NCI-H524 (cell line): ENCODE measurements around the gene LHFPL6.
A peak's percentile ranks its signal among the peaks of the same experiment; 100 is the strongest.

Source experiments
- DNase-seq, 2 experiments: peaks; one replicate each; lab custom pipeline; 2025; lab: John Stamatoyannopoulos, UW

Gene LHFPL6

DNA sequence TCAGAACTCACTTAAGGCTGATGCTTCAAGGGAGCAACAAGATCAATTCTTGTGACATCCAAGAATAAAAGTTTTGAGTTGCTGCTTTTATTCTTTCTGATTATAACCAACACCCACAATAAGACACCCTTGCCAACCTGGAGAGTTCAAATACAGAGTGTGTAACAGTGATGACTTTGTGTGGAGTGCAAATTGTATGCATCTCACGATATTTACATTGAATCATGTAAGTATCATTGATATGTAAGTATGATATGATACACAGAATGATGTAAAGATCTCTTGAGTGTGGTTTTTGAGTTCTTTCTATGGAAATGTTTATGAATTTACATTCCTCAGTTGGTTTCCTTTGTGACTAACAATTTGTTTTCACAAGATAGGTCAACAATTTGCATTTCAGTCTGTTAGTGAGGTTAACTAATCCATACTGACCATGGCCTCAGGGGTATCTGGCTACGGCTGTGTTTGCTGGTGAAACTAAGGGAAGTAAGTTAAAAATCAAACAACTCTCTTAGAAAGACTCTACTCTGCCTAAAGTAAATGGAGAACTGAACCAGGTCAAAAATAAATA lies 12.4 kb downstream of the LHFPL6 start:
- DNase-seq, result no peak

DNA sequence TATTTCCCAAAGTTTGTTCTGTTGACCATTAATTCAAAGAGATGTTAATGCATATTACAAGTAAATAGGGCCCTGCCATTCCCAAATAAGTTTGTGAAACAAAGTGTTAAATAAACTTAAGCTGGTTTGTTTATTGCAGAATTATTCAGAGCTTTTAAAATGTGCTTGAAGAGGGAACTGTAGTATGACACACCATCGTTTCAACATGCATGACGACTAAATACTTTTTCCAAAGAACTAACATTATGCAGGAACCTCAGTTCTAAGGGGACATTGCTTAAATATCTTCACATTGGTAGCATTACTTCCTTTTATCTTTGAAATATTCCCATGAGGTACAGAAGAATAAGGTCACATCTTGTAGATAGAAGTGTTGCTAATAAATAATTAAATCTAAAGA lies 14.6 kb downstream of the LHFPL6 start:
- no peak for DNase-seq

DNA sequence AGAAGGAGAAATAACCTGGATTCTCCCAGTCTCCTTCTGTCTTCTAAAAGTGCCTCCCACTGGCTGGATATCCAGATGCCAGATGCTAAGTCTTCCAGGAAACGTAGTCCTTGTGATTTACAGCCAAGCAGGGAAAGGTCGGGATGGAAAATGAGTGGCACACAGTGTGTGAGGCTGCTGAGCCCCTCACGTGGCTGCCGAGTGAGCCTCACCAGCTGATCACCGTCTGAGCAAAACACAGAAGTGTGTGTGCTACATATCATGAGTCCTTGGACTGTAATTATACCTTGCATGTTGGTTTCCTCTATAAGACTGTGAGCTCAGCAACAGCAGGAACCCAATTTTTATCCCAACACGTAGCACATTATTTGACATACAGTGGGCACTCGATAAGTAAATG lies 15.1 kb downstream of the LHFPL6 start:
- peak in 1 of 2 experiments; percentile 32 for DNase-seq

DNA sequence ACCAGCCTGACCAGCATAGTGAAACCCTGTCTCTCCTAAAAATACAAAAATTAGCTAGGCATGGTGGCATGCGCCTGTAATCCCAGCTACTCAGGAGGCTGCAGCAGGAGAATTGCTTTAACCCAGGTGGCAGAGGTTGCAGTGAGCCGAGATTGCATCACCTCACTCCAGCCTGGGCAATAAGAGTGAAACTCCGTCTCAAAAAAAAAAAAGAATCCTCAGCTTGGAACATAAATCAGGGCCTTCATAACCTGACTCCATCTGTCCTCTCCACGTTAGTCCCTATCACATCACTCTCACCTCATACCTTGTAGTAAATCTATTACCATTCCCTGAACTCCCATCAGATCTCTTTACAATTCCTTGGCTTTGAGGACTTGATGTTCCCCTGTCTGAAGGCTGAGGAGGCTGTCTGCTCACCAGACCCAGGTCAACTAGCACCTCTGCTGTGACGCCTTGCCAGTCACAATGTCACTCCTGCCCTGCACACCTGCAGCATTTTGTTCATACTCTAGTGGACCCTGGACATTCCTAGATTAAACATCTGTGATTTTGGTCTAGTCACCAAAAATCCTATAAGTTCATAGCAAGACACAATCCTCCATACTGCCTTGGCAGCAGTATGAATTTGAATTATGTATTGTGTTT lies 15.9 kb downstream of the LHFPL6 start:
- no peak for DNase-seq

DNA sequence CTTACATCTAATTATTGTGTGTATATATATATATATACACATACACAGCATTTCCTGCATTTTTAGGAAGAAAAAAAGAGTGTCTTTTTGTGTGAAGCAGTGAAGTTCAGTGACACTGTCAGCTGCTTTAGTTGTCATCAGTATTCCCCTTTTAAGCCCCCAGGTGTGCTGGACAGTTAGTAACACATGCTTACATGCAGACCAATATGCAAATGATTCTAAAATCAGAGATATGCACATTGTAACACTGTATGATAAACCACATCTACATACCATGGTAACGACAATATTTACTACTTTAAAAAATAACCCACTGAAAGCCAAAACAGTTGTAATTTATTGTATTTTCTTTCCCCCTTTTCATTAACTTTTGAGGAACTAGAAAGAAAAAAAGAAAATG lies 16.8 kb downstream of the LHFPL6 start:
- no peak for DNase-seq

DNA sequence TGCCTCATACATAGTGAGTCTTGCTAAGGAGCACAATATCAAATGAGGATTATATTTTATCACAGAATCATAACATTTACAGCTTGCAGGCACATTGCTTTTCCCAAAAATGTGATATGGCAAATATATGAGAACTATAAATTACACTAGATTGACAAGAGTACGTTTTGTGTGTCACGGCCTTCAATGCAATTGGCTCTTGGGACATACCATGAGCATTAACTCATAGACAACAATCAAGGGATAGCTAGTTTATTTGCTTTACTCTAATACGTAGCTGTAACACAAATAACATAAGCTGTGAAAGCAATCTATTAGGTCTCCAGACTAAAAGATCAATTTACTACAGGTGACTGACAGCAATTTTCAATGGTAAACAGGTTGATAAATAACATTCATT lies 17.8 kb downstream of the LHFPL6 start:
- no peak for DNase-seq

DNA sequence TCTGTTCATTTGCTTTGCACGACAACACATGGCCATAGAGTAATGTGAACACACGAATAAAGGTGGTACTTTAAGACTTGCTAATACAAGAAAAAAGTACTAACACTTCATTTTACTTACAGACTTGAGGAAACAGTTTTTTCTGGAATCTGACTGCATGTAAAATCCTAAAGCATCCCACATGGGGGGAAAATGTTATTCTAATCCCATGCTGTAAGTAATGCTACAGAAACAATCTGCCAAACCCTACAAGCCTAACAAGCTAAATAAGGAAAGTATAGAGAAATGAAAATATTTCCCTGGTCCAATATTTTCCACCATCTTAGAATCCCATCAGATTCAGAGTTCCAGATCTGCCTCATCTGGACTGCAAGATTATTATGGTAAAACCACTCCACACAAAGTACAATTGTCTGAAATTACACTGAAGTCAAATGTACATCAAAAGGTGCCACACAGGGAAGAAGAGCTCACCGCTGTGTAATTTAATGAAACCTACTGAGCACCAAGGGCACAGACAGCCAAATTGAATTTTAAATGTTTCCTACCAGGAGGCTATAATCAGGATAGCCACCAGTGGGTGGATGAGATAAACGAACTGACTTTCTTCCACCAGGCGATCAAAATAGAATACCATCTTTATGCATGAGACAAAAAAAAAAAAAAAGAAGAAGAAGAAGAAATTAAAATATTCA lies 22.0 kb downstream of the LHFPL6 start:
- no peak for DNase-seq

DNA sequence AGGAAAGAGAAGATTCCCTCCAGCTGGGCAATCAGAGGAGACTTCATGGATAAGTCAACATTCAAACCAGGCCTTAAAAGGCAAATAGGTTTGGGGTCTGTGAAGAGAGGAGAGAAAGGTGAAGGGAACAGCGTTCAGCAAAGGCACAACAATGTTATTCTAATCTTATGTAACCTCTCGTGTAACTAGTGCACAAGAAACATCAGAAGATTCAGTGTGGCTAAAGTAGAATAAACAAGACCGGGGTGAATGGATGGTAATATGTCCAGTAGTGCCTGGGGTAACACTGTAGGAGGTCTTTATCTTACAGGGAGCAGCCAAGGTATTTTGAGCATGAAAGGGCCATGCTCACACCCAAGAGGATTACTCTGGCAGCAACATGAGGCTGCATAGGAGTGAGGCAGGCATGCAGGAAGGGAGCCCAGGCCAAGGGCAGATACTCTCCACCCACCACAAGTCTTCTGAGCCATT lies 24.1 kb downstream of the LHFPL6 start:
- no peak for DNase-seq

DNA sequence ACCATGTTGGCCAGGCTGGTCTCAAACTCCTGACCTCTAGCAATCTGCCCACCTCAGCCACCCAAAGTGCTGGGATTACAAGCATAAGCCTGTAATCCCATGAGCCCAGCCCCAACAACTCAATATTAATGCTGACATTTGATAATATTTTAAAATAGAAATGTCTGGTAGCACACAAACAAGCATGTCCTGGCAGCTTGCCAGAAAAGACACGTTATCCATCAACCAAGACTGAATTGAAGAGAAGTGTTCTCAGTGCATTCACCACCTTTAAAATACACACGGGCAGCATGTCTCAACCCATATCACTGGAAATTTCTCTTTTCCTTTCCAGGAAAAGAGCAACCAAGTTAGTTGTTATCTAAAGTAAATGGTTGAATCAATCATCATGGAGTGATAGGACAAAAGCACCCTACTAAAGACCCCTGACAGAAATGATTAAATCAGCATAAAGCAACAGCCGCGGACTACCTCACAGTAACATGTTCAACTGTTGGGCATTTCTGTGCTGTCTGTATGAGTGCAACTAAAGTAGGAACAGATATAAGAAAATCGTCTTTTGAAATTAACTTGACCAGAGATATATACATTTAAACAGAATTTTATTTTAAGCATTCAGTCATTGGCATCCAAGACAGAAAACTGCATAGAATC lies 25.0 kb downstream of the LHFPL6 start:
- peak in 1 of 2 experiments; percentile 12 for DNase-seq

DNA sequence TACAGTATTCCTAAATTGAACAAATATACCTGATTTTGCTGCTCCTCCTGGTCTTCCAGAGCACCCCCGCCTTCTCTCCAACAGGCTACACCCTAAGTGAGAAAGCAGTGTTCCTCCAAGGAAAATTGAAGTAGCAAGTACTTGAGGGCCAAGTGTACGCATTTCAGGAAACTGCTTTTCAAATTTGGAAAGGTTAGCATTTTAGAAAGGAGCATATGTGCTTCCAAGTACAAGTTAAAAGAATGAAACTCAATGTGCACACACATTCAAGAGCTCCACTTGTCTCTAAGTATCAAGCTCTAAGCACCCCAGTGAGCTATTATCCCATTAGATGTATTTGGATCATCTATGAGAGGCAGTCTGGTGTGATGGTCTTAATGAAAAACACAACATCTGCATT lies 25.8 kb downstream of the LHFPL6 start:
- DNase-seq, result peak in 1 of 2 experiments; percentile 49

DNA sequence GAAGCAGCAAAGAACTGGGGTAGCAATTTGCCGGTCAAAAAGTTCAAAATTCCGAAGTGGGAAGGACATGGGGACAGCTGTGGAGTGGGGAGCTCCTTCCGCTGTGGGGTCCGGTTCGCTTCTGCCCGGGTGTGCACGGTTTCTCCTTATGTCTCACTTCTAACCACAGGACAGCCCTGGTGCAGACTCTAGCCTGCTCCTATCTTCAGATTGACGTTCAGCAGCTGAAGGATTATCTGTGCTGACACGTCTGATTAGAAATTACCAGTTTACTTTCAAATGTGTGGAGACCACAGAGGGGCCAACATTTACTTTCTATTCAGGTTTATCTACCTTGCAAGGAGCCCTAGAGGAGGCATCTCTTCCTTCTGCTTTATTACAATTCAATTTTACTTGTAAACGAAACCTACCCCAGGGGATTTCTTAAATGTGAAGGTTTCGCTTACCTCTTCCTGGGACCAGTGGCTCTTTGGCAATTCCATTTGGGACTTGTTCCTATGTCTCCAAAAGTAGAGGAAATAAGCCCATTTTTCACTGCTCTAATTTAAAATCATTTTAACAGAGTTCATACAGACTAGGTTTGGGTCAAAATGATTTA lies 27.3 kb downstream of the LHFPL6 start:
- DNase-seq, result no peak

DNA sequence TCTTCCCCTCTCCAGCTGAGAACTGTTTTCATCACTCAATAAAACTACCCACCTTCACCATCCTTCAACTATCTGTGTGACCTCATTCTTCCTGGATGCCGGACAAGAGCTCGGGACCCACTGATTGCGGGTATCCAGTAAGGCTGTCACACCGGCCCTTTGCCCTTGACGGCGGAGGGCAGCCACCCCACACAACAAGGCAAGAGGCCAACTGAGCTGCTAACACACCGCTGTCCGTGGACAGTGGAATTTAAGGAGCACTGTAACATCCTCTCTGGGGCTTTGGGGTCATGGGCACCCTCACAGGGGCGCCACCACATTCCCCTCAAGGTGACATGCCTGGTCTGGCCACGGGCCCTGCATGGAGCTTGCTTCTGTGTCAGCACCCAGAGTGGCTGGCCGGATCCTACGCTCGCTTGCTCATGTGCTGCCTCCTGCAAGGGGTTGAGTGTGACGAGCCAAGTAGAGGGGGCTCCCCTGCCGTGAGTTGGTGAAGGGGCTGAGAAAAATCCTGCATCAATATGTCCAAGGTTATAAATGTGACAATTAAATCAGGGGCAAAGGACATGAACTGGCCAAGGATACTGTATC lies 31.4 kb downstream of the LHFPL6 start:
- DNase-seq, result no peak

DNA sequence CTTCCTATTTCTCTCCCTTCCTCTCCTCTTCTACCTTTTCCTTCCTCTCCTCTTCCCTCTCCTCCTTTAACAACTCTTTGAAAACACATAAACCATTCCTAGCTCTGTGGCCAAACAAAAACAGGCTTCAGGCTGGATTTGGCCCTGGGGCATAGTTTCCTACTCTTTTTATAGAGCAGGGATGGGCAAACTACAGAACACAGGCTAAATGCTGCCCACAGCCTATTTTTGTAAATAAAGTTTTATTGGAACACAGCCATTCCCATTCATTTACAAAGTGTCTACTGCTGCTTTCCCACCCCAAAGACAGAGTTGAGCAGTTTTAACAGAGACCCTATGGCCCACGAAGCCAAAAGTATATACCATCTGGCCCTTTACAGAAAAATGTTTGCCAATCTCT lies 35.4 kb downstream of the LHFPL6 start:
- DNase-seq, result no peak

DNA sequence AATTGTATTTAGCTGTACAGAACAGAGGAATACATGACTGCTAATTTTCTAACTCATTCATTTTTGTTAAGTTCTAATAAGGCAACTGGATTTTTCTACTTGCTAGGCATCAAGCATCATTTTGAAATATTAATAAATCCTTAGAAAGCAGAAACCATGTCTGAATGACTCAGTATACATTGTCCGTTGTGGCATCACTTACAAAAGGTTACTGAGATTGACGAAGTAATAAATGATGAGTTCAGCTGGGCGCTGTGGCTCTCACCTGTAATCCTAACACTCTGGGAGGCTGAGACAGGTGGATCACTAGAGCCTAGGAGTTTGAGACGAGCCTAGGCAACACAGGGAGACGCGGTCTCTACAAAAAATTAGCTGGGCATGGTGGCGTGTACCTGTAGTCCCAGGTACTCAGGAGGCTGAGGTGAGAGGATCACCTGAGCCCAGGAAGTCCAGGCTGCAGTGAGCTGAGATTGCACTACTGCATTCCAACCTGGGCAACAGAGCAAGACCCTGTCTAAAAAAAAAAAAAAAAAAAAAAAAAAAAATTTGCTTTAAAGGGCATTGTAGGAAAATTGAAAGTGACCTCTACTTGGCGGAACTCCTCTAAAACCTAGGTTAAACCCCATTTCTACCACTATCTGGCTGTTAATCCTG lies 36.6 kb downstream of the LHFPL6 start:
- no peak for DNase-seq

DNA sequence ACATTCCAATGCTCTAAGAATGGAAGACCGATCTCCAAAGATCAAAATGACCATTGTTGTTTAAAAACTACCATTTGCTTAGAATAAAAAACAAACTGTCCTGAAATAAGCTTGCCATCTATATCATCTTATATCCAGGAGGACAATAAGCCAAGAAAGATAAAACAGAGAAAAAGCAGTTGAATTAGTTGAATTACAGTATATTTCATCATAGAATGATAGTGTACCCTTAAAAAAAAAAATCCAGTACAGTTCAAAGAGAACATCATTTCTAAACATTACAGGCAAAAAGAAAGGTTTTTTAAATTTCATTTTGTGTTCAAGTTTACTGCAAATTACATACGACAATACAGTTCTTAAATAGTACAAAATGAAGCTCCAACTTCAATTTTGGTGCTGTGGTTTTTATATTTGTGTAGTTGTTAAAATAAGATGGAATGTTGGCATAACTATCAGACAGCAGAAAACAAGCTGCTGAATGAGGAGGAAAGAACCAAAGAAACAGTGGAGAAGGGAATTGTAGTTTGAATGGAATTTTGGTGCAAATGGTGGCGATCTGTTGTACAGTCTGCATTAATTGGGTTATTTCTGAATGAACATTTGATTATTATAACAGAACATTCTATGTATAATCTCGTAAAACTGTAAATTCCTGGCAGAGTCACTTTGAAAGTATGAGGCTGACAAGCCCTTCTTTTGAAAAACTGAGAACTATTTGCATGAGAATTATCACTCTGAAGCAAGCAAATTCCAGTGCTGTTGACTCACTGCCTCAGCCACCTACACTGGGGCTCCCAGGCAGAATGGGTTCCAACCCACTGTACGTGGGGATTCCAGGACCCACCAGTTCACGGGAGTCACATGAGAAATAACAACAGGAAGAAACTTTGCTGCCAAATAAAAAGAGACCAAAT lies 37.7 kb downstream of the LHFPL6 start:
- DNase-seq, result no peak

DNA sequence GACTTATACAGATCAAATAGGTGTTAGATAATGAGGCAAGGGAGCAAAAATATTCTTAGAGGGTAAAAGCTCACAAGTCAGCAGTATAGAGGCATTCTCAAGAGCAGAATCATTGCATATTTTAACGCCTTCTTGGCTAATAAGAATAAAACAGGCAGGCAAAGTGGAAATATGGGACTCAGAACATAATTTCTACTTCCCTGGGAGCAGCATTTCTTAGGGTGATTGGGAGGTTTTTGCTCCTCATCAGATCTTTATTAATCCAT lies 39.6 kb downstream of the LHFPL6 start:
- no peak for DNase-seq

DNA sequence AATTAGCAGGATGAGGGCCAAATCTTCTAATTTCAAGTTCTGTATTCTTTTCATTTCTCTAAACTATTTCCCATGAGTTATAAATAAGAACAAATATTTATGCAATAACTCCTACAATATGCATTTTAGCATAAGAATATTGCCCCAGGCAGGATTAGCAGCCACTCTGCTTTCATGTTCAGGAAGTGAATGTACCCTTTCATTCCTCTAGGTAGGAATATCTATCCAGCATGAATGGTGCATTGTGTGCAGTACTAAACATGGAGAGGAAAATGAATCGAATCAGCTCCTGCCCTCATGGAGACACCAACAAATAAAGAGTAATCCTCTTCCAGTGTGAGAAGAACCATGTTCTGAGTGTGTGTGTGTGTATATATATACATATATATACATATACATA lies 41.0 kb downstream of the LHFPL6 start:
- DNase-seq, result no peak

DNA sequence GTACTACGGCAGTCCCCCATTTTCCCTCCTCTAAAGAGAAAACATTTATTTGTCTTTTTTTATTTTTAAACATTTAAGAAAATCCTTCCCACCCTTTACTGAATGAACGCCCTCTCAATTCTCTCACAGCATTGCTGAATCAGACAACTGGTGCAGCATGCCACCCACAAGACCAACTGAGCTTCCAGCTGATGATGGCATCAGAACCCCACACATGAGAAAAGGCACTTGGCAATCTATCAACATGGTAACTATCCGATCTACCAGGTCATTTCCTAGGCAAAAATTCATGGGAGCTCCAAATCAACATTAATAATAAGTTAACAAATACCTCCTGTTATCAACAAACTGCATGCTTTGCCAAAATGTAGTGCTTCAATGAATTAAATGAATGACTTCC lies 43.1 kb downstream of the LHFPL6 start:
- DNase-seq, result no peak

DNA sequence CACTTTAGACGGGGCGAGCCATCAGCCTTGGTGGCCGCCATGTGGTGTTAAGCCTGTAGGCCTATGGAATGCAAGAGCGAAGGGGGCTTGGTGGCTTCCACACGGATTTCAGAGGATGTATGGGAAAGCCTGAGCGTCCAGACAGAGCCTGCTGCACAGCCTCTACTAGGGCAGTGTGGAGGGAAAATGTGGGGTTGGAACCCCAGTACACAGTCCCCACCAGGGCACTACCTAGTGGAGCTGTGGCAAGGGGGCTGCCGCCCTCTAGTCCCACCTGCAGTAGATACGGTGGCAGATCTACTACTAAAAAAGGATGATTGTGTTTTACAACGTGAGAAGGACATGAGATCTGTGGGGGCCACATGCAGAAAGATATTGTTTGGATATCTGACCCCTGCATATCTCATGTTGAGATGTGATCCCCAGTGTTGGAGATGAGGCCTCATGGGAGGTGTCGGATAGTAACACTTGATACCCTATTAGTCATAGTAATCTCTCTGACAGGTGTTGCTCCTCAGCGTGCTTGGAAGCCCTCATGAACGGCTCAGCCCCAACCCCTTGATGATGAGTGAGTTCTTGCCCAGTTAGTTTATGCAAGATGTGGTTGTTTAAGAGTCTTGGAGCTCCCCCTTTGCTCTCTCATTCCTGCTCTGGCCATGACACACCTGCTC lies 45.6 kb downstream of the LHFPL6 start:
- DNase-seq, result peak; percentile 16 to 74

DNA sequence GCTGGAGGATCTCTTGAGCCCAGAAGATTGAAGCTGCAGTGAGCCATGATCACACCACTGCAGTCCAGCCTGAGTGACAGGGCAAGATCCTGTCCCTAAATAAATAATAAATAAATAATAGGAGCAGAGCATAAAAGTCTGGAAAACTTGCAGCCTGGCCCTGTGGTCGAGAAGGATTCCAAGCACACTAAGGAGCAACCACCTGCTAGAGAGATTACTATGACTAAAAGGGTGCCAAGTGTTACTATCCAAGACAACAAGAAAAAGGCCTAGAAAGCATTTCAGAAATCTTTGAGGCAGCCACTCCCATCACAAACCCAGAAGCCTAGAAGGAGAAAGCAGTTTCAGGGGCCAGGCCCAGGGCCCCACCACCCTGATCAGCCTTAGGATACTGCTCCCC lies 46.1 kb downstream of the LHFPL6 start:
- DNase-seq, result no peak
